B cell (primary cell): Measurements from ENCODE around the gene CHD9. TPM values are rescaled to one million over a fixed set of nuclear protein-coding genes. Genes with fewer than 3 reads are reported as not detected.
A peak's percentile ranks its signal among the peaks of the same experiment; 100 is the strongest.

ENCODE experiments used
- ATAC-seq: fragments of 200-7000 bp; cut with Tn5 transposase; one replicate; pipeline ENCODE4 v1.10.0; 2021; ENCODE audit warnings: low read depth, mild to moderate bottlenecking, moderate number of reproducible peaks, moderate library complexity
- CTCF ChIA-PET: fragments of 350-600 bp; sonication (Branson Sonifier 250); formaldehyde crosslinking; loops from one replicate; lab custom pipeline; 2021; ENCODE audit warnings: antibody characterized with exemption, inconsistent platforms; lab: Charles Lee
- POLR2A ChIA-PET: fragments of 350-600 bp; sonication (Branson Sonifier 250); formaldehyde crosslinking; loops from one replicate; lab custom pipeline; 2021; ENCODE audit warnings: antibody characterized with exemption; lab: Charles Lee
- DNase-seq: peaks from one replicate; pipeline ENCODE4 v3.0.0; 2013
- H2AFZ ChIP-seq: 2 replicates; pipeline ENCODE4 v1.6.1; 2012; ENCODE audit warnings: mild to moderate bottlenecking, low read depth, low read length; ENCODE audit not compliant: insufficient read depth, poor library complexity, severe bottlenecking
- H3K27ac ChIP-seq, 2 donors: 1 replicate in 1 of 2; 2 replicates in 1 of 2; pipeline ENCODE4 v1.5.1; 2012 to 2013; ENCODE audit warnings: low read length in 2 of 2, mild to moderate bottlenecking in 2 of 2, moderate library complexity in 1 of 2
- H3K27me3 ChIP-seq, 4 experiments: fragments of 200-600 bp in 1 of 4; sonication (generic) in 1 of 4; replicated peaks in 1 of 4; 1 replicate in 2 of 4; 2 replicates in 2 of 4; pipeline versions ENCODE4 v1.6.1 to v1.7.0; 2013 to 2016; ENCODE audit warnings: low read length in 3 of 4, mild to moderate bottlenecking in 2 of 4, mixed read lengths in 1 of 4, moderate library complexity in 1 of 4; ENCODE audit not compliant: insufficient read depth in 4 of 4, control insufficient read depth in 3 of 4; ENCODE audit errors: control extremely low read depth in 1 of 4
- H3K36me3 ChIP-seq, 2 experiments: replicated peaks in 1 of 2; 1 replicate in 1 of 2; 2 replicates in 1 of 2; pipeline versions ENCODE4 v1.6.1 to v1.7.1; 2013; ENCODE audit warnings: low read length in 1 of 2; ENCODE audit not compliant: insufficient read depth in 2 of 2, control insufficient read depth in 1 of 2; ENCODE audit errors: control extremely low read depth in 1 of 2, extremely low read depth in 1 of 2
- H3K4me1 ChIP-seq, 2 donors: fragments of 200-600 bp in 1 of 2; sonication (generic) in 1 of 2; 1 replicate in 1 of 2; 2 replicates in 1 of 2; pipeline versions ENCODE4 v1.5.1 to v1.6.1; 2013 to 2017; ENCODE audit warnings: low read length in 2 of 2; ENCODE audit not compliant: control insufficient read depth in 2 of 2, insufficient read depth in 2 of 2
- H3K4me2 ChIP-seq: replicated peaks from 2 replicates; pipeline ENCODE3; 2012; ENCODE audit warnings: mild to moderate bottlenecking, low read depth, low read length; ENCODE audit not compliant: poor library complexity, severe bottlenecking
- H3K4me3 ChIP-seq, 5 experiments: fragments of 200-600 bp in 1 of 5; sonication (generic) in 1 of 5; 1 replicate in 3 of 5; 2 replicates in 2 of 5; pipeline versions ENCODE4 v1.5.1 to v1.7.0; 2011 to 2016; ENCODE audit warnings: low read length in 4 of 5, mild to moderate bottlenecking in 4 of 5, low read depth in 2 of 5, control low read depth in 1 of 5, moderate library complexity in 1 of 5; ENCODE audit not compliant: insufficient read depth in 1 of 5; ENCODE audit errors: control extremely low read depth in 1 of 5, extremely low read depth in 1 of 5
- H3K79me2 ChIP-seq: fragments of 200-600 bp; sonication (generic); one replicate; pipeline ENCODE4 v1.6.0; 2016; ENCODE audit warnings: low read length; ENCODE audit not compliant: control insufficient read depth, insufficient read depth
- H3K9ac ChIP-seq: fragments of 200-600 bp; sonication (generic); 2 replicates; pipeline ENCODE4 v1.6.1; 2017; ENCODE audit warnings: mild to moderate bottlenecking, low read length, moderate library complexity
- H3K9me3 ChIP-seq, 3 donors: one replicate each; pipeline versions ENCODE4 v1.6.1 to v1.7.1; 2013; ENCODE audit warnings: low read length in 2 of 3; ENCODE audit not compliant: control insufficient read depth in 2 of 3, insufficient read depth in 1 of 3; ENCODE audit errors: control extremely low read depth in 1 of 3
- H4K20me1 ChIP-seq: 2 replicates; pipeline ENCODE4 v1.6.0; 2012; ENCODE audit warnings: mild to moderate bottlenecking, low read length; ENCODE audit not compliant: insufficient read depth, control insufficient read depth, poor library complexity, severe bottlenecking
- H3K27ac Mint-ChIP-seq: one replicate; pipeline ENCODE4 v1.8.0; 2021; ENCODE audit warnings: mixed read lengths
- H3K27me3 Mint-ChIP-seq: one replicate; pipeline ENCODE4 v1.8.0; 2021; ENCODE audit warnings: mixed read lengths
- H3K4me1 Mint-ChIP-seq: one replicate; pipeline ENCODE4 v1.8.0; 2021; ENCODE audit warnings: mixed read lengths
- H3K4me3 Mint-ChIP-seq: one replicate; pipeline ENCODE4 v1.8.0; 2021; ENCODE audit warnings: mixed read lengths
- H3K9me3 Mint-ChIP-seq: one replicate; pipeline ENCODE4 v1.8.0; 2022; ENCODE audit warnings: mixed read lengths; ENCODE audit not compliant: insufficient read depth
- CTCF ChIP-seq: fragments of 200-600 bp; IDR thresholded peaks from one replicate; pipeline ENCODE4 v1.8.0; 2022; ENCODE audit warnings: antibody characterized with exemption, mild to moderate bottlenecking
- EZH2 ChIP-seq: IDR thresholded peaks from 2 replicates; pipeline ENCODE4 v1.6.1; 2012; ENCODE audit warnings: borderline replicate concordance, low read depth, mild to moderate bottlenecking, moderate library complexity, low read length; ENCODE audit not compliant: insufficient read depth, poor library complexity, severe bottlenecking
- WGBS: methylation state at CpG from one replicate; pipeline ENCODE4 v1.1.5; 2013; ENCODE audit warnings: missing lambda C conversion rate; ENCODE audit not compliant: insufficient coverage; 5-methylcytosine and 5-hydroxymethylcytosine counted together
- intact Hi-C: fragments of 100-400 bp; cut with micrococcal nuclease; formaldehyde crosslinking; loops from one replicate; pipeline ENCODE4 v1.10.0; 2022
- polyA plus RNA-seq: library from polyadenylated mRNA; depleted of rRNA; stranded (reverse); fragments of >200 nt; gene quantifications from 2 replicates; pipeline ENCODE4 v1.2.3, GENCODE V29; 2012
- total RNA-seq, 2 donors: library from RNA; stranded (reverse); fragments of 120-200 nt in 1 of 2; gene quantifications; 1 replicate in 1 of 2; 2 replicates in 1 of 2; pipeline versions ENCODE4 v1.2.3 to v1.2.4, GENCODE V29; 2013 to 2022

CHD9 gene
- total and polyA plus RNA-seq, 2 donors (not counting 1 experiment from before 2014, with no cell fraction given): 12.2 to 102 TPM

- H3K27me3 ChIP-seq: no peaks in the 10 kb centered on the region
- Mint-ChIP-seq H3K4me3 (no peak overlapping the region), H3K9me3 (no peaks in the 10 kb centered on the region), H3K27me3 (no peaks in the 10 kb centered on the region), H3K4me1 (peaks cover 37% of the 10 kb centered on the region), H3K27ac (no peak overlapping the region)
- ATAC-seq (no peak), DNase-seq (no peak)
- no peak for TF ChIP-seq CTCF
- TF ChIP-seq EZH2: no peak
- intact Hi-C loops: no loop called here
- peaks cover 5% of the 10 kb centered on the region for H4K20me1 ChIP-seq
- no peak overlapping the region for H3K4me2 ChIP-seq
- H3K9ac ChIP-seq: no peak overlapping the region
- H3K4me3 ChIP-seq: no peak overlapping the region
- no CpG with 5 or more reads among the region's 1 CpG for WGBS
- ChIA-PET POLR2A (interaction anchor here (0.7 kb wide), 1 partner anchor 136 kb away, joined by 6 read pairs; no protein-coding TSS in a partner anchor), CTCF (interaction anchor here (2.0 kb wide), 1 partner anchor 28 kb away, joined by 6 read pairs; the partner anchor contains the start of gene CHD9)
- H3K36me3 ChIP-seq: peaks cover 3 to 17% of the 10 kb centered on the region in 2 experiments
- peaks cover 0 to 9% of the 10 kb centered on the region in 2 donors for H3K4me1 ChIP-seq
- peaks cover 89% of the 10 kb centered on the region for H3K79me2 ChIP-seq
- no peak overlapping the region for H3K27ac ChIP-seq
- no peak overlapping the region for H2AFZ ChIP-seq
- no peaks in the 10 kb centered on the region for H3K9me3 ChIP-seq
Measured at GRCh38 chr16:53083119-53083518, 28.3 kb downstream of the CHD9 start.

GRCh38 chr16:53084141-53084541 lies 29.4 kb downstream of the CHD9 start:
- ChIA-PET CTCF (interaction anchor here (0.6 kb wide), 1 partner anchor 16 kb away, joined by 3 read pairs; no protein-coding TSS in a partner anchor), POLR2A (interaction anchor here (0.6 kb wide), 1 partner anchor 12 kb away, joined by 5 read pairs; no protein-coding TSS in a partner anchor)
- H3K27me3 ChIP-seq: no peaks in the 10 kb centered on the region
- intact Hi-C loops: no loop called here
- no peak overlapping the region for H3K9ac ChIP-seq
- H3K27ac ChIP-seq: no peak overlapping the region
- ATAC-seq (no peak), DNase-seq (no peak)
- no peak for TF ChIP-seq CTCF
- no peak for TF ChIP-seq EZH2
- H3K4me1 ChIP-seq: peaks cover under 1 to 6% of the 10 kb centered on the region in 2 donors
- H3K79me2 ChIP-seq: peaks cover 85% of the 10 kb centered on the region
- no peaks in the 10 kb centered on the region for H3K27me3 Mint-ChIP-seq
- no peak overlapping the region for H3K4me3 Mint-ChIP-seq
- H4K20me1 ChIP-seq: peaks cover 4% of the 10 kb centered on the region
- H3K36me3 ChIP-seq: peaks cover 3 to 9% of the 10 kb centered on the region in 2 experiments
- no peak overlapping the region for H2AFZ ChIP-seq
- 100% methylated on average over 2 of the region's 4 CpGs for WGBS
- no peaks in the 10 kb centered on the region for H3K9me3 ChIP-seq
- peaks cover 35% of the 10 kb centered on the region for H3K4me1 Mint-ChIP-seq
- no peak overlapping the region for H3K4me2 ChIP-seq
- H3K27ac Mint-ChIP-seq: peak overlapping the region; percentile 50
- H3K4me3 ChIP-seq: no peak overlapping the region
- no peaks in the 10 kb centered on the region for H3K9me3 Mint-ChIP-seq
